Measurements from ENCODE around the gene BTN2A1. TPM values are rescaled to one million over a fixed set of nuclear protein-coding genes. Genes with fewer than 3 reads are reported as not detected.

The BTN2A1 gene
- total RNA-seq (2014; rRNA removed; shearing (Covaris generic)) (15.4 and 22.8 TPM in 2 replicates), total RNA-seq (2022) (23.4 and 23.5 TPM in 2 replicates), Bru-seq, nascent RNA (percentile 80 among the genes with signal in this experiment), BruChase-seq, experiment 1, labeled RNA remaining after a 6-hour chase (percentile 71 among the genes with signal in this experiment), BruChase-seq, experiment 2, labeled RNA remaining after a 2-hour chase (percentile 75 among the genes with signal in this experiment)
- long read RNA-seq, transcript BTN2A1-201 (8 exons, 2,920 nt) = major isoform, 5 of 28 reads
- long read RNA-seq, partial matches to known transcripts = 2 of 28 reads
- long read RNA-seq, other reads (novel, unspliced or antisense) = 17 of 28 reads

DNA sequence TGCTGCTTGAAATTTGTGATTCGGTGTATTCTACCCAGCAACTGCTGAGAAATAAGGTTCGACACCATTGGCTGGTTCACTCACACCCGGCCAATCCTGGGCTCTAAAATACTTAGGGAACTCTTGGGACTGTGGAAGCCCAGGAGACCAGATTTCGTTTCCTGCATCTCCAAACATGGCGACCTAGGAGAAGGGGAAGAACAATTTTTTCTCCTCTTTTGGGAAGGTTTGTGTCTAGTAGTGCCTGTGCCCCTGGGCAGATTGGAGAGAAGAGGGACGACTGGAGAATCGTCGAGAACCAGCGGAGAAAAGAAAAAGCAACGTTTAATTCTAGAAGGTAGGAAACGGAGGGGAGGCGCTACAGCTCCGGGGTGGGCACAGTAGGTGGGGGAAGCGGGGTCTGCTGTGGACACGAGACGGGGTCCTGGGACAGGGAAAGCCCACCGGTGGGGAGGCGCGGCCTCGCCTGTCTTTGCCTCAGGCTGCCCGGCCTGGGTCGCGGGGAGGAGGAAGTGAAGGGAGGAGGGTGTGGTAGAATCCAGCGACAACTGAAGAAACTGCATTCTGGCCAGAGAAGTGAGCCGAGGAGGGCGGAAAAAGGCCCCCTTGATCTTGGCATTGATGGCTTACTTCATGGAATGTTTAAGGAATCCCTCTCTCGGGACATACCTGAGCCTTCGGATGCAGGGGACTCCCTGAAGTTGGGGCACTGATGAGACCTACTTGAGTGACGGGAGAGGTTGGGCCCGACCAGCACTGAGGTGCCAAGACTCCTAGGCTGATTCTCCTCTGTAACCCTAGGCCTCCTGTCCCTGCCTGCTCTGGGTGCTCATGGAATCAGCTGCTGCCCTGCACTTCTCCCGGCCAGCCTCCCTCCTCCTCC lies at the start of gene BTN2A1:
Gene BTN2A1, plus strand, starts transcription at position 150 of the 883 bp plus-strand sequence. Its CDS starts 682 bp downstream, at position 832.
- no TSS peak for BruUV-seq (replicated peaks)
- POLR2A ChIA-PET = no interaction called here
- peak; percentile 91 for DNase-seq (ENCODE audit: low spot score)
- H3K4me3 ChIP-seq (ENCODE audit: low read depth, low read length, poor library complexity, severe bottlenecking) = peak within 1 kb of the TSS; percentile 76
- TF ChIP-seq, protein P1, sequence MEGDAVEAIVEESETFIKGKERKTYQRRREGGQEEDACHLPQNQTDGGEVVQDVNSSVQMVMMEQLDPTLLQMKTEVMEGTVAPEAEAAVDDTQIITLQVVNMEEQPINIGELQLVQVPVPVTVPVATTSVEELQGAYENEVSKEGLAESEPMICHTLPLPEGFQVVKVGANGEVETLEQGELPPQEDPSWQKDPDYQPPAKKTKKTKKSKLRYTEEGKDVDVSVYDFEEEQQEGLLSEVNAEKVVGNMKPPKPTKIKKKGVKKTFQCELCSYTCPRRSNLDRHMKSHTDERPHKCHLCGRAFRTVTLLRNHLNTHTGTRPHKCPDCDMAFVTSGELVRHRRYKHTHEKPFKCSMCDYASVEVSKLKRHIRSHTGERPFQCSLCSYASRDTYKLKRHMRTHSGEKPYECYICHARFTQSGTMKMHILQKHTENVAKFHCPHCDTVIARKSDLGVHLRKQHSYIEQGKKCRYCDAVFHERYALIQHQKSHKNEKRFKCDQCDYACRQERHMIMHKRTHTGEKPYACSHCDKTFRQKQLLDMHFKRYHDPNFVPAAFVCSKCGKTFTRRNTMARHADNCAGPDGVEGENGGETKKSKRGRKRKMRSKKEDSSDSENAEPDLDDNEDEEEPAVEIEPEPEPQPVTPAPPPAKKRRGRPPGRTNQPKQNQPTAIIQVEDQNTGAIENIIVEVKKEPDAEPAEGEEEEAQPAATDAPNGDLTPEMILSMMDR (conservative IDR thresholded peaks at IDR 0.05; ENCODE audit: low read length) = peak; percentile 49
- no peak for TF ChIP-seq EZH2phosphoT487 (IDR thresholded peaks at IDR 0.05; ENCODE audit: borderline replicate concordance, low read depth, low read length)
- peaks cover 41% of the 10 kb centered on the region; the same call in 1 of the 2 replicates for H3K79me2 ChIP-seq (ENCODE audit: insufficient read depth, low read depth, low read length)
- no peaks in the 10 kb centered on the region for H4K20me1 ChIP-seq (ENCODE audit: insufficient read depth, low read length)
- peak within 1 kb of the TSS; percentile 54 for H3K27ac ChIP-seq (ENCODE audit: low read depth, low read length, poor library complexity, severe bottlenecking)
- CTCF ChIA-PET (ENCODE audit: unreplicated experiment) = no interaction called here
- peaks cover 38% of the 10 kb centered on the region for H3K36me3 ChIP-seq (ENCODE audit: insufficient read depth, low read length)
- H3K4me2 ChIP-seq (ENCODE audit: low read length) = peak within 1 kb of the TSS; percentile 73
- intact Hi-C loops (cut with micrococcal nuclease; ENCODE audit: unreplicated experiment) = loop anchor here (2.0 kb wide), 1 partner anchor 63 kb away; no protein-coding TSS in a partner anchor
- H3K9me2 ChIP-seq (ENCODE audit: insufficient read depth, low read length) = no peaks in the 10 kb centered on the region
- H3K4me1 ChIP-seq (ENCODE audit: insufficient read depth, low read length, poor library complexity, severe bottlenecking) = peaks cover 48% of the 10 kb centered on the region
- H3K9me3 ChIP-seq (ENCODE audit: low read length) = no peaks in the 10 kb centered on the region
- H2AFZ ChIP-seq (ENCODE audit: low read length) = peak within 1 kb of the TSS; percentile 89

DNA sequence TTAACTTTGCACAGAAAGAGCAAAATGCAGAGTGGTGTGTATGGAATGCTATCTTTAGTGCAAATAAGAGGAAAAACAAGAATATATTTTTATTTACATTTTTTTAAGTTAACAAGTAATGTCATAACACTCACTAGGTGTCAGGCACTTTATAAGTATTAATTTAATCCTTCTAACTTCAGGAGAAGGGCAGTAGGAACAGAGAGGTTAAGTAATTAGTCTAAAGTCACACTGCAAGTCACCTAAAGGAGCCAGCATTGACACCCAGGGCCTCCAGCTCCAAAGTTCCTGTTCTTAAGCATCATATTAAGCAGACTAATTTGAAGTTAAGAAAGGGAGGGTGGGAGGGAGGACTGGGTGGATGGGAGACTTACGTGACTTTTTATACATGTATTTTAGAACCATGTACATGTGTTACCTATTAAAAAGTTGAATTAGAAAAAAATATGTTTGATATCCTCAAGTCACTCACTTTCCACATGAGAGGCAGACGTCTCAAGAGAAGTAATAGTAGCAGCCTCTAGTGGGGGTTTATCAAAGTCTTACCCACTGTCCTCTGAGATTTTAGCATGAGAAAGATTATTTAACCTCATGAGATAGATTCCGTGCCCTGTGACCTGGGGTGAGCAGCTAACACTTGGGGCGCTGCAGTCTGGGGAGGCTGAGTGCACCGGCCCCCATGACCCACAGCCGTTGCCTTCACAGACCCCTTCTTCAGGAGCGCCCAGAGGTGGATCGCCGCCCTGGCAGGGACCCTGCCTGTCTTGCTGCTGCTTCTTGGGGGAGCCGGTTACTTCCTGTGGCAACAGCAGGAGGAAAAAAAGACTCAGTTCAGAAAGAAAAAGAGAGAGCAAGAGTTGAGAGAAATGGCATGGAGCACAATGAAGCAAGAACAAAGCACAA lies 48.7 kb upstream of the BTN2A1 start:
- intact Hi-C loops (cut with micrococcal nuclease; ENCODE audit: unreplicated experiment) = no loop called here
- Histone ChIP-seq H2AFZ (ENCODE audit: low read length) (no peak overlapping the region), H3K9me2 (ENCODE audit: insufficient read depth, low read length) (no peaks in the 10 kb centered on the region), H3K36me3 (ENCODE audit: insufficient read depth, low read length) (peaks cover 85% of the 10 kb centered on the region), H3K4me3 (ENCODE audit: low read depth, low read length, poor library complexity, severe bottlenecking) (no peak overlapping the region), H3K4me1 (ENCODE audit: insufficient read depth, low read length, poor library complexity, severe bottlenecking) (peaks cover 38% of the 10 kb centered on the region), H4K20me1 (ENCODE audit: insufficient read depth, low read length) (no peaks in the 10 kb centered on the region), H3K4me2 (ENCODE audit: low read length) (no peak overlapping the region), H3K9me3 (ENCODE audit: low read length) (no peaks in the 10 kb centered on the region), H3K27ac (ENCODE audit: low read depth, low read length, poor library complexity, severe bottlenecking) (no peak overlapping the region), H3K79me2 (ENCODE audit: insufficient read depth, low read depth, low read length) (peaks cover 7% of the 10 kb centered on the region; the same call in 1 of the 2 replicates)
- BruUV-seq (replicated peaks) = no TSS peak
- no peak for DNase-seq (ENCODE audit: low spot score)
- CTCF ChIA-PET (ENCODE audit: unreplicated experiment) = no interaction called here
- POLR2A ChIA-PET = no interaction called here
- no peak for TF ChIP-seq EZH2phosphoT487 (IDR thresholded peaks at IDR 0.05; ENCODE audit: borderline replicate concordance, low read depth, low read length)
- TF ChIP-seq, protein P1 (conservative IDR thresholded peaks at IDR 0.05; ENCODE audit: low read length) = 0 out of 2 replicates have a peak, but pooled peaks have one; percentile 15
